Activated T-cell treated with anti-CD3 and anti-CD28 coated beads, Interleukin-2, amount 50 U/mL, for 1 hour (primary cell): Measurements from ENCODE around the gene UNC5CL.

Experiments used
- DNase-seq: peaks from one replicate; pipeline ENCODE4 v3.0.0-alpha.2; 2020

UNC5CL gene

DNA sequence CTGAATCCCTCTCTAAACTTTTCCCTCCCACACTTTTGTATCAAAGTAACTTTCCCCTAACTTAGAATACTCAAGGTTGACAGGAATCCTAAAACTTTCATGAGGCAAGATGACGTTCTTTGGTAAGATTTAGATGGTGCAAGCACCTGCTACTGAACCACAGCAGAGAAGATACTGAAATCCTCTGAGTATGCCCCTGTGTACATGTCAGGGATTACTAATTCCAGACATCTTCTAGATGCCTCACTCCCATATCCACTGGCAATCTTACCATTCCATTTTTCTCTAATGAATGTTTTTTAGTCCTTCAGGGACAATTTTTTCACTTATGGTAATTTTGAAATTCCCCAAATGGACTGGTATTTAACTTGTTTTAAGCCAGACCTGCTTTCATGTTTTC is 23.0 kb upstream of the UNC5CL start:
- no peak for DNase-seq

DNA sequence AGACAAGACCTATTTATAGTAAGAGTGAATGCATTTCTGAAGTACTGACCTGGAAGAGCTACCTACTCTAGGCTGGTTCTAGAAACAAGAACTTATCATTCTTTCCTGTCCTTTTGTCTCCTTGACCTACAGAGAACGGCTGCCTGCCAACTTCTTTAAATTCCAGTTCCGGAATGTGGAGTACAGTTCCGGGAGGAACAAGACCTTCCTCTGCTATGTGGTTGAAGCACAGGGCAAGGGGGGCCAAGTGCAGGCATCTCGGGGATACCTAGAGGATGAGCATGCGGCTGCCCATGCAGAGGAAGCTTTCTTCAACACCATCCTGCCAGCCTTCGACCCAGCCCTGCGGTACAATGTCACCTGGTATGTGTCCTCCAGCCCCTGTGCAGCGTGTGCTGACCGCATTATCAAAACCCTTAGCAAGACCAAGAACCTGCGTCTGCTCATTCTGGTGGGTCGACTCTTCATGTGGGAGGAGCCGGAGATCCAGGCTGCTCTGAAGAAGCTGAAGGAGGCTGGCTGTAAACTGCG is 22.2 kb upstream of the UNC5CL start:
- no peak for DNase-seq

DNA sequence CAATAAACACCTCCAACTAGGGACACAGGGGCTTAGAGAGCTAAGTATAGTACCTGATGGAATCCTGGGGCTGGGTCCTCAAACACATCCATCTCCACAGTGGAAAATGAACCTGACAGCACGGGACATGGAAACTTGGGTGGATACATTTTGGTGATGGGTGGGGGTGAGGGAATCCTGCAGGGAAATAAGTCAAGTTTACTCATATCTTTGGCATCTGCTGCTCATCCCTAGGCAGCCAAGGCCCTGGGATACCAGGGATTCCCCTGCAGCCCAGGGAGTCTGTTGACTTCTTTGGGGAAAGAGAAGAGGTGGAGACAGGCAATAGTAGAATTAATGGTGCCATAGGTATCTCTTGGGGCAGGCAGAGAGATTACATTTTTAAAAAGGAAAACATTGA is 20.5 kb upstream of the UNC5CL start:
- no peak for DNase-seq

DNA sequence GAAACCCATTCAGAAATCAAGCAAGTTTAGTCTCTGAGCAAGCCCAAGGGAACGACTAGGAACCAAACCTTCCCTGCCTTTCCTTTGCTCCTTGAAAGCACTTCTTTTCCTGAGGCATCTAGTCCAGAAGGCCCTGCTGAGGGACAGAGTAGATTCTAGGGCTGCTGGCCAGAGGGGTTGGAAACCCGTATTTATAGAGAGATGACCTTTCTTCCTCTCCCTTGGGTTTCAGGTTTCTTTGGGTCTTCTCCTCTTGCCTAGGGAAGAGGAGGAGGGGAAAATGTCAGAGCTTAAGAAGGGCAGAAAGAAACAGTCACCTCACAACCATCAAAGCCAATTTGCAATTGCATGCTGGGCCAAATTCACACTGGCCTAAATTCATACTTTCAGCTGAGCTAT is 19.8 kb upstream of the UNC5CL start:
- no peak for DNase-seq

DNA sequence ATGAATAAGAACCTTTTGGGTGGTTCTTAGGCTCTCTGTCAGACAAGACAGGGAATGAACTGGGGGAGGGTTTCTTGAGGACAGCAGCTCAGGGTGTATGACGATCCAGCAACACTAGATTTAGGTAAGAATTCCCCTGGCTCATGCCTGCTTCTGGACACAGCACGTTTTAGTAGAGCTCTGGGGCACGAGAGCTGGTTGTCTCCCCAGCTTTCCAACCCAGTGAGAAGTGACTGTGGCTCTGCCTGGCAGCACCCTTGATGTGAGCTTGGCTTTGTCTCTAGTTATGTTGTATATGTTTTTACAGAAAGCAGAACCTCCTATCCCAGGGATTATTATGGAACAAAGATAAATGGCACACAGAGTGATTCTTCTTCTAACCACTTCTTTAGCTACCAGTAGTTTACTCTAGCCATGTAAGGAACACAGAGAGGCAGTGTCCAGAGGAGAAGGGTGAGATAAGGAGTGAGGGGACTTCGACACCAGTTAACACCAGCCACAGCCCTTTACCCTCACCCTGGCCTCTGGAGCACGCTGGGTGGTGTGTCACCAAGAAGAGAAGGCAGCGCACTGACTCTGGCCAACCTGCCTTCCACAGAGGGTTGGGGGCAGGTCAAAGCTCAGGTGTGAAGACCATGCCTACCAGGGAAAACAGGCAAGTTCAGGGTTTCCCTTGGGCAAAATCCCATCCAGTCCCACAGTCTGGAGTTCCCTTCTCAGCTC is 17.9 kb upstream of the UNC5CL start:
- DNase-seq, result no peak

DNA sequence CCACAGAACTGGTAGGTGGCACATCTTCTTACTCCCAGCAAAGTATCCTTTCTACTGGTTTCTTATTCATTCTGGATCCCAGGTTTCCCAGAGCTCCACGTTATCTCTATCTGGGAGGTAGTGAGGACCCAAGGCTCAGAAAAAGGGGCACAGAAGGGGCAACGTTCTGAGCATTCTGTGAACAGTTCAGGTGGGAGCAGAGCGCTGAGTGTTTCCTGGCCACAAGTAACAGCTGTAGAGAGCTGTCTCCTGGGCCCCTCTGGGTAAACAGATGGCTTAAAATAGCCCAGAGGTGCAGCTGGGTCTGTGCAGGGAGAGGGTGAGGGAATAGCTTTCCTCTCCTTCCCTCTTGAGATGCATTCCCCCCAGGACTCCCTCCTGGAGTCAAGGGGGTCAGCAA is 16.1 kb upstream of the UNC5CL start:
- DNase-seq, result no peak

DNA sequence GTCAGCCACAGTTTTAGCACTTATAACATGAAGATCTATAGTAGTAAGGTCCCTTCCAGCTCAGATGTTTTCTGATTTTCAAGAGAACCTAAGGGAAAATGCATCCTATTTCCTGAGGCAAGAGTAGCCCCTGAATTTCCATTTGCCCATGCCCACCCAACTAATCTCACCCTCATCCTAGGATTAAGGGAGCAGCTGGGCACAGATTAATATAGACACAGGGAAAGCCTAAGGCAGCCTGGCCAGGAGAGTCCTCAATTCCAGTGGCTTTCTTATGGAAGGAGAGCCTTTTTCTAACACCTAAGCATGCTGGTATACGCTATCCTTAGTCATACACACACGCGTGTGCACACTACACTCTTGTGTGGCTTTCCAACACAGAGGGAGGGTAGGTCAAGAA is 15.5 kb upstream of the UNC5CL start:
- no peak for DNase-seq

DNA sequence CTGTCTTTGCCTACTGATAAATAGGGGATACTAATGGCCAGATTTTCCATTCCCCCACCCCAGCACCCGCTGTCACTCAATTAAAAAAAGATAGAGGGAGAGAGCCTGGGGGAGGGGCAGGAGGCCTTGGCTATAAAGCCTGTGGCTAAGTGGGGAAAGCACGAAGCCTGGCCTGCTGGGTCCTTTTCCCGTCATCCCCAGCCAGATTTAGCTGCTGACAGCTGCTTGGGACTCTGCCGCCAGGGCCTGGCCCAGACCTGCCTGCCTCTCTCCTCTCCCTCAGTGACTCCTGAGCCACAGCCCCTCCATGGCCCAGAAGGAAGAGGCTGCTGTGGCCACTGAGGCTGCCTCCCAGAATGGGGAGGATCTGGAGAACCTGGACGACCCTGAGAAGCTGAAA is 14.0 kb upstream of the UNC5CL start, which contains the start of gene APOBEC2:
Gene APOBEC2 (plus strand): TSS at position 162 of the 400 bp plus-strand sequence. CDS start 146 bp downstream, at position 308.
- DNase-seq, result no peak

DNA sequence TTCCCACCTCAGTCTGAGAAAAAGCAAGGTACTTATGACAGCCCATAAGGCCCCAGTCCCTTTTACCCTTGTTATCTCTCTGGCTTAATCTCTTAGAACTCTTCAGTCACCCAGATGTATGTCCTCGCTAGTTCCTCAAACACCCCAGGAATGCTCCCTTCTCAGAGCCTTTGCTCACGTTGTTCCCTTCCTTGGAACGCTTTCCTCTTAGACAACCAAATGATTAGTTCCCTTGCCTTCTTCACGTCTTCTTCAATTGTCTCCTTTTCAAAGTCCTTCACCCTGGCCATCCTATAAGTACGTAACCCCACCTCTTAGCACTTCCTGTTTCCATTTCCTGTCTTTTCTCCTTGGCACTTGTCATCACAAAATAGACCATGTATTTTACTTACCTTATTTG is 12.9 kb upstream of the UNC5CL start:
- no peak for DNase-seq

DNA sequence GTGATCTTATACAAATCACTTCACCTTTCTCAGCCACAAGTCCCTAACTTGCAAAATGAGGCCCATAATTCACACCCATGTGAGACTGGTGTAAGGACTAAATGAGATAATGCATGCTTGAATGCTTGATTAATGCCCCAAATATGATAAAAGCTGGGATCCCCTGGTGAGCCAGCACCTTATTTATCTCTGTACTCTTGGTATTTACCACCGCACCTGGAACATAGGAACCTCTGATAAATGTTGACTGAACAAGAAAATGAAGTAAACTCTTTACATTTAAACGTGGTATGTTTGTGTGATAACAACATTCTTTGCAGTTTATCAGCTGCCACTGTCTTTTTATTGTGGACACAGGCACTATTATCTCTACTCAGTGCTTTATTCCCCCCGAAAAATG is 11.5 kb upstream of the UNC5CL start:
- DNase-seq, result no peak

DNA sequence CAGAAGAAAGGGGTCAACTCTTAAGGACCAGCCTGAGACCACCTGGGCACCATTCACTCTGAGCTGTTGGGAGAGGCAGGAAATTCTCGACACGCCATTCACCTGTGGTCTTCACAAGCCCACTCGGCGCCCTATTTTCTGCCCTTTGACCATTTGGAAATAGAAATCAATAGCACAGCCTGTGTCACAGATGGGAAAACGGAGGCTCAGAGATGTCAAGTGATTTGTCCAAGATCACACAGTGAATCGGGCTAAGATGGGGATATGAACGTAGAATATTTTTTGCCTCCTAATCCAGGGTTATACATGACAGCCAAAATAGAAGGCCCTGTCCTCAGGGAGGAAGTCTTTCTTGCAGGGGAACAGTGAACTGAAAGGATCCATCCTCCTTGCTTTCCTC is 10.9 kb upstream of the UNC5CL start:
- DNase-seq, result no peak

DNA sequence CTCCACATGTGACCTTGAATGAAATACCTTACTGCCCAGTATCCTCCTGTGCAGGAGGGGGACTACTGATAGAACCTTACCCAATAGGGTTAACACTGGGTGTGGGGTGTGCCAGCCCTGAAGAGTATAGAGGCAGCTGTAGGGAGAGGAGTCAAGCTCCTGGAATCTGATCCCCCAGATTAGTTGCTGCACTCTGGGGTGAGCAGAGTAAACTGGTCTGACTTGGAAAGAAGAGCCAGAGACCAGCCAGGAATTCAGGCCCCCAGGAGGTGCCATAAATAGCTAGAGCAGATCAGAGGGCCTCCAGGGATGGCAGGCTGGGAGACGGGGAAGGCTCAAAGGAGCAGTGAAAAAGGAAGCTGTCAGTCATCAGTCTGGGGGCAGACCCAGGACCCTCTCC is 10.5 kb upstream of the UNC5CL start:
- DNase-seq, result no peak

DNA sequence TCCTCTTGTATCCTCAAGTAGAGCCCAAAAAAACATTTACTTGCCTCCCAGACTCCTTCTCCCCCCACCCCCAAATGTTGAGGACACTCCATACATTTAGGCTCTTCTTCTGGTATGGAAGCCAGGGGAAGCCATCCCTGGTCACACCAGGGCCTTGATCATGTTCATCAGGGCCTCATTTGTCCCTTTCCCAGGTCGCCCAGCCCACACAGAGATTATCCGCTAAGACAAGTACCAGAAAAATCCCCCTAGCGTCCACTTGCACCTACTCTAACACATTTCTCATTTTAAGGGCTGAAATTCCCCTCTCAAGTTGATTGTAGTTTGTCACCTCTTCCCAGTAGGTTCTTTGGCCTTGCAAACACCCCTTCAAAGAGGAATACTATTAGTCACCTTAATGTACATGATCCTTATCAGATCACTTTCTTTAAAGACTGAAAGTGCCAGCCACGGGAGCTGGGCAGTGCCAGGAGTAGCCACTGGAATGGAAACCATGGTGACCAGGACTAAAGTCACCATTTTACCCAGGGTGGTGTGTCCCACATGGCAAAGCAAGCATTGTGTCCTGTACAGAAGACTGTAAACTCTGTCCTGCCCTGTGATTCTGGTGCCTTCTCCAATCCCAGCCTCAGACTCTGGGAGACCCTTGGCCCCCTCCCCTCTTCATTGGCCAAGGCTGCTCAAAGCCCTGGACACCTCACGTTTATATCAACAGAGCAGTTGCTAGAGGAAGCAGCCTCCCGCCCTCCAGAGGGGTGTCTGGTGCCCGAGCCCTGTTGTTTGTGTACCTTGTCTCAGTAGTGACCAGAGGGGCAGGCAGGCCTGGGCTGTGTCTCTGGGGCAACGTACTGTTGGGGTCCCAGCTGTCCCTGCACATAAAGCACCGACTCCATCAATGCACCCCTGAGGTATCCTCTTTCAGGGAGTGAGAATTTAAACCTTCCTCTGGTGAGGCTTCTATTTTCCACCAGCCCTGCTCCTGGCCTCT is 9.0 kb upstream of the UNC5CL start:
- DNase-seq, result no peak

DNA sequence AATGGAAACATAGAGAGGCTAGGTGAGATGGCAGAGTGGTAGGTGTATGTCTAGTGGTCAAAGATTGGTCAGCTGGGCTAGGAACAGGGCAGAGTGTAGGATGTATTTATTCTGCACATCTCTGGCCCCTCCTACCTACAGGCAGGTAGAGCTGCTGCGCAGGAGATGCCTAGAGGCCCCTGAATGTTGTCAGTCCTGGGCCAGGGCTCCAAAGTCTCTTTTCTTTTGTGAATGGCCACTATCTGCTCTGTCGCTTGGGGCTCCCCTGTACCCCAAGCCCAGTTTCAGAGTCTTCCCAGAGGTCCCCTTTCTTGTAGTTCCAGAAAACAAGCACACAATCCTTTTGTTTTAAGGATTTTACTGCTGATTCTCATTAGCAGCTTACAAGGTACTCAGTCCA is 8.3 kb upstream of the UNC5CL start:
- no peak for DNase-seq

DNA sequence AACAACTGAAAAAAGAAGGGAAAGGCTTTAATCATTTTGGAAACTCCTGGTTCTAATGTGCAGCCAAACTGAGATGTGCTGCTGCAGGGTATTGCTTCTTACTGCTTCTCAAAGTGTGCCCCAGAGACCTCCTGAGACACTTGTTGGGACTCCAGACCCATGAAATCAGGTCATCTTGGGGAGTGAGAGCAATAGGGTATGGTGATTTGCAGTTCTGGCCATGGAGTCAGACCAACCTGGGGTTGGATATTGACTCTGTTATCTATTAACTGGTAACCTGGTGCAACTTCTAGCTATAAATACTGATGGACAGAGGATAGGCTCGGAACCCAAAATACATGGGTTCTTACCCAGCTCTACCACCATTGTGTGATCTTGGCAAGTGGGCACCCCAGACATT is 7.1 kb upstream of the UNC5CL start:
- no peak for DNase-seq

DNA sequence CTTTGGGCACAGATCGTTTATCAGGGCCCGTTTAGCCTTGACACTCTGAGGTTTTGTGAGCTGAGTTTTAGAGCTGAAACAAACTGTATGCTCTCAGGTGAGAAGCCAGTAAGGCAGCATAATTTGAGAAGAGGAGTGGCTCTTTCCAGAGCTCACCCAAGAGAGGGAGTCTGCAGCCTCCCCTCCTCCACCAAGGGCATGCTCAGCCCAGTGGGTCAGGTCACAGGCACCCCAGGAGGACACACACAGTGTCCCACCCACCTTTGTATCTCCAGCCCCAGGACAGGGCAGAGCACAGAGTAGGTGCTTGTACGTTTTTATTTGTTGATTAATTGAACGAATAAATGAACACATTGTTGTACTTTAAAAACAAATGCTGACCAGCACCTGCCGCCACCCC is 6.6 kb upstream of the UNC5CL start:
- no peak for DNase-seq

DNA sequence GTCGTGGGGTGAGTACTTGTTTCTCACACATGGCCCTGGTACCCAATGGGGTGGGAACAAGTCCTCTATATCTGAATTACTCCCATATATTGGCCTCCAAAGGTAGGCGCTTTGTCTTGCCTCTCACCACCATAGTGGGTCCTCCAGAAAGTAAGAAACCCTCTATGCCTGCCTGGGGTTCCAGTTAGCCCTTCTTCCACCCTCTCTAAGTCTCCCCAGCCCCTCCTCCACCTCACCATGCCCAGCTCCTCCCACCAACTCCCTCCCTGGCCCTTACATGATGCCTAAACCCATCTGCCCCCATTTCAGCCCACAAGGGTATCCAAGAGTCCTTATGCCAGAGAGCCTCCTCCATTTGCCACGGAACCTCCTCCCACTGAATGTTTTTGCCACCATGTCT is 4.1 kb upstream of the UNC5CL start:
- no peak for DNase-seq

DNA sequence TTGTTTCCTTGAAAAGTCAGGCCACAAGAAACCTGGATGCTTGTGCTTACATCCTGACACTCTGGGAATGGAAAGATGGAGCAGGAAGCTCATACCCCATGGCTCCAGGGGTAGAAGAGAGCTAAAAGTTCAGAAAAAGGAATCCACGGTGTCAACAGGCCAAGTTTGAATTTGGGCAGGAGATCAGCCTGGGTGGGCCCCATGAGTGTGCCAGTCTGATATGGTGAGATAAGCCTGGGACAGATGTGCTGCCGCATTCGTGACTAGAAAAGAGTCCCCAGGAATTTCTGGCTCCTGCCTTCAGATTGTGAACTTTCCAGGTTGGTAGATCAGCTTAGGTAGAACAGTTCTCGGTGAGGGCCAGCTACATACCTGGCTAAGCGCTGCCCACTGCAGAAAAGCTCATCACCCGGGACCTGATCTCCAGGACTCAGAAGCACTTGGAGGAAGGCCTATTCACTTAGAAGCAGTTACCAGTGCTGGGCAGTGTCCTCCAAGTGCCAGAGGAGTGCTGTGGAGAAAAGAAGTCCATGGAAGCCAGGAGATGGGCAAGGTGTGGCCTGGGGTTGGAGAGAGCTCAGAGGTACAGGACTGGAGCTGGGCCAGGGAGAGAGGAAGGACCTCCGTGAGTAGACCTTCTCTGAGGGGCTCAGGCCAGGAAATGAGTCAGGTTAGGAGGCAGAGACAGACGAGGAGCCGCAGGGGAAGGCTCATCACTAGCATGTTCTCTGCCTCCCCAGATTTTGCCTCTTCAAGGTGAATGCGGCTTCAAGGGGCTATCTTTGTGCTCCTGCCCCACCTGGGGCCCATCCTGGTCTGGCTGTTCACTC is 3.4 kb upstream of the UNC5CL start, which contains the start of gene TSPO2:
Gene TSPO2 (plus strand): TSS at position 242 of the 830 bp plus-strand sequence. CDS start 519 bp downstream, at position 761.
- no peak for DNase-seq

DNA sequence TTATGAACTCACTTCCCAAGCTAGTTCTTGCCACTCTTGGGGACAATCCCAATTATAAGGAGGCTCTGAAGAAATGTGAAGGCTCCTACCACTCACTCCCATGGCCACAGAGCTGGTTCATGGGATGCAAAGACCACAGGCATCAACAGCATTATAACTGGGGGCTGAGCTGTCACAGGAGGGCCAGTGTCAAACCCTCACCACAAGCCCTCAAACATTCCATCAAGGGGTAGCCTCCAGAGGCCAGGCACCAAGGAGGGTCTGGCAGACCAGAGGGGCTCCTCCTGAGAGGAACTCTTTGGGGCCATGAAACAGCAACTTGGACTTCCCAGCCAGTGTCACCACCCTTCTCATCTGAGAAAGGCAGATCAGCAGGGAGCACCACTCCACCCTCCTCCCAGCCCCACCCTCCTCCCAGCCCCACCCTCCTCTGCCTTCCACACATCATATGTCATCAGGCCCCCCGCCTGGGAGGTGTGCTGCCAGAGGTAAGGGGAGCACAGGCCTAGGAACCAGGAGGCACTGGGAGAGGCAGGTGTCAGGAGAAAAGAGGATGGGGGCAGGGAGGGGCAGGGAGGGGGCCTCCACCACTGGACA is 2.0 kb upstream of the UNC5CL start:
- DNase-seq, result no peak

DNA sequence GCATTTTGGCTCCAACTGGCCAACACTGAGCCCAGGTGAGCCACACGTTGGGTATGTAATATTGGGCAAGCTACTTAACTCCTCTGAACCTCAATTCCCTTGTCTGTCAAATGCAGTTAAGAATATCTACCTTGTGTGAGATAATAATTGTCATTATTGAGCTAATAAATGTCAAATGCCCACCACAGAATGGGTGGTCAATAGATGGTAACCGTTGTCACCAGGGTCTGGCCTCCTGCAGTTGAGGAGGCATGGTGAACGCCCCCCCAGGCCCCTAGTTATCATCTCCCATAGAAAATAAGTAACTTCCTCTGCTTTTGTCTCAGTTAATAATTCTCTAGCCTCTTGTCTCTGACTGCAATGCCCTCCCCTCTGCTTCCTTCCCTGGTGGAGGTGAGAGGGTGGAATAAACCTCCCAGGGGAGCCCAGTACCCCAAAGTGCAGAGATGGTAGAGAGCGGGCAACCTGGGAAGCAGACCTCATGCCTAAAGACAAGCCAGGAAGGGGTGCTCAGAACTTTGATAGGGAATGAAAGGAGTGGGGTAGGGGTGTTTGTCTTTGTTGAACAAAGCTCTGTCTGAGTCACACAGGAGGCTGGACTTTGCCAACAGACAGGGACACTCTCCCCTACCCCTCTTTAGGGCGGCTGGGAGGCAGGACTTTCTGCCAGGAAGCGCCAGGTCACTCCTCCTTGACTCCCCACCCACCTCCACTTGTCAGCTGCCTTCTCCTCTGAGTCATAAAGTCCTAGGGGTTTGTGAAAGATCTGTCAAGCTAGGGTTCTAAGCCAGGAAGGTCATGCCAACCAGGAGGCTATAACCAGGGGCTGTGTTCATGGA is 1.3 kb upstream of the UNC5CL start:
- no peak for DNase-seq

DNA sequence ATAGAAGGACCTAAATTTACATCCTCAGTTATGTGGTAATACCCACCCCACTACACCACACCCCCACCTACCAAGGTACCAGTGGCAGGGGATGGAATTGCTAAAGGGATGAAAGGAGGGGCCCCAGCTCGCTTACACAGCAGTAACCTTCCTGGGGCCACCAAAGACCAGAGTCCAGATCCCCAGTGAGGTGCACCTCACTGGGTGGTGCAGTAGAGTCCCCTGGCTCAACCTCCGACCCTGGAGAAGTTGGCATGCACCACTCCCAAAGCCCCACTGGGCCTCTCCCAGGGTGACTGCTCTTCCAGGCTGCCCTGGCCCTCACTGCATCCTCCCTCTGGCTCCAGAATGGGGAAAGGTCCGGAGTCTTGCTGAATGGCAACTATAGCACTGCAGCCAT is 816 bp downstream of the UNC5CL start:
- no peak for DNase-seq
